ENCODE measurements around the gene ANKRD49.

GRCh38 chr11:94546162-94546470 lies 52.3 kb downstream of the ANKRD49 start:
- no peak for TF ChIP-seq CTBP1 (IDR thresholded peaks at IDR 0.05; ENCODE audit: borderline replicate concordance)
- TF ChIP-seq NFRKB (IDR thresholded peaks at IDR 0.05): no peak
- no peak for TF ChIP-seq SUZ12 (IDR thresholded peaks at IDR 0.05)
- no peak for TF ChIP-seq TARDBP (IDR thresholded peaks at IDR 0.05)
- no peak for TF ChIP-seq HDGF (IDR thresholded peaks at IDR 0.05; ENCODE audit: borderline replicate concordance)
- TF ChIP-seq SP1 (IDR thresholded peaks at IDR 0.05): no peak
- TF ChIP-seq FOXM1 (IDR thresholded peaks at IDR 0.05; ENCODE audit: borderline replicate concordance): no peak
- TF ChIP-seq BHLHE40 (IDR thresholded peaks at IDR 0.05; ENCODE audit: borderline replicate concordance): no peak
- TF ChIP-seq ARNT (IDR thresholded peaks at IDR 0.05): no peak
- no peak for TF ChIP-seq FOXK2 (IDR thresholded peaks at IDR 0.05)
- no peak for TF ChIP-seq L3MBTL2 (conservative IDR thresholded peaks at IDR 0.05)
- no peak for TF ChIP-seq ZNF384 (IDR thresholded peaks at IDR 0.05)
- no peak for TF ChIP-seq PKNOX1 (IDR thresholded peaks at IDR 0.05)
